H9 (cell line): ENCODE results near the gene UBE3B. TPM values are rescaled to one million over a fixed set of nuclear protein-coding genes. Genes with fewer than 3 reads are reported as not detected.

Source experiments
- DNase-seq: peaks from one replicate; pipeline ENCODE4 v3.0.0-alpha.2; 2017
- H2AFZ ChIP-seq: one replicate; pipeline ENCODE4 v1.6.1; 2013; ENCODE audit warnings: mild to moderate bottlenecking, low read length, control low read depth, moderate library complexity
- H2AK5ac ChIP-seq: 2 replicates; pipeline ENCODE4 v1.6.1; 2013; ENCODE audit warnings: low read length, control low read depth, mixed read lengths; ENCODE audit not compliant: insufficient read length
- H2BK120ac ChIP-seq: one replicate; pipeline ENCODE4 v1.6.1; 2013; ENCODE audit warnings: low read depth, mild to moderate bottlenecking, low read length, control low read depth, inconsistent platforms; ENCODE audit not compliant: poor library complexity, severe bottlenecking
- H2BK12ac ChIP-seq: 2 replicates; pipeline ENCODE4 v1.6.1; 2013; ENCODE audit warnings: low read length, control low read depth, mixed read lengths, low read depth; ENCODE audit not compliant: insufficient read length
- H2BK15ac ChIP-seq: 2 replicates; pipeline ENCODE4 v1.6.1; 2013; ENCODE audit warnings: low read depth, low read length, control low read depth
- H2BK20ac ChIP-seq: one replicate; pipeline ENCODE4 v1.6.1; 2013; ENCODE audit warnings: low read depth, mild to moderate bottlenecking, low read length, control low read depth, inconsistent platforms; ENCODE audit not compliant: poor library complexity, severe bottlenecking
- H2BK5ac ChIP-seq: 2 replicates; pipeline ENCODE4 v1.6.1; 2013; ENCODE audit warnings: low read length, control low read depth, mixed read lengths; ENCODE audit not compliant: insufficient read length
- H3K14ac ChIP-seq: 2 replicates; pipeline ENCODE4 v1.6.1; 2013; ENCODE audit warnings: low read length, control low read depth; ENCODE audit not compliant: insufficient read depth
- H3K18ac ChIP-seq: 2 replicates; pipeline ENCODE4 v1.6.1; 2013; ENCODE audit warnings: low read depth, mild to moderate bottlenecking, mixed read lengths, low read length, control low read depth; ENCODE audit not compliant: insufficient read length
- H3K23ac ChIP-seq: 2 replicates; pipeline ENCODE4 v1.6.1; 2013; ENCODE audit warnings: low read length, control low read depth, mixed read lengths, low read depth; ENCODE audit not compliant: insufficient read length
- H3K23me2 ChIP-seq: 2 replicates; pipeline ENCODE4 v1.6.1; 2013; ENCODE audit warnings: low read depth, mild to moderate bottlenecking, mixed read lengths, low read length, control low read depth; ENCODE audit not compliant: insufficient read length, poor library complexity, severe bottlenecking
- H3K27ac ChIP-seq: 2 replicates; pipeline ENCODE4 v1.5.1; 2013; ENCODE audit warnings: low read length, control low read depth, mixed read lengths, low read depth; ENCODE audit not compliant: insufficient read length
- H3K27me3 ChIP-seq: 2 replicates; pipeline ENCODE4 v1.6.1; 2013; ENCODE audit warnings: low read length, control low read depth, inconsistent platforms; ENCODE audit not compliant: insufficient read depth
- H3K4ac ChIP-seq: 2 replicates; pipeline ENCODE4 v1.6.1; 2013; ENCODE audit warnings: low read depth, mild to moderate bottlenecking, control low read depth, inconsistent platforms, low read length, moderate library complexity
- H3K4me1 ChIP-seq: 2 replicates; pipeline ENCODE4 v1.6.1; 2013; ENCODE audit warnings: low read length, control low read depth, inconsistent platforms; ENCODE audit not compliant: insufficient read depth
- H3K4me2 ChIP-seq: 2 replicates; pipeline ENCODE4 v1.6.1; 2013; ENCODE audit warnings: low read length, control low read depth, mixed read lengths; ENCODE audit not compliant: insufficient read length, insufficient read depth
- H3K56ac ChIP-seq: 2 replicates; pipeline ENCODE4 v1.6.1; 2013; ENCODE audit warnings: low read depth, mild to moderate bottlenecking, mixed read lengths, low read length, control low read depth; ENCODE audit not compliant: insufficient read length
- H3K79me1 ChIP-seq: 2 replicates; pipeline ENCODE4 v1.6.1; 2013; ENCODE audit warnings: low read depth, mild to moderate bottlenecking, moderate library complexity, low read length, control low read depth, inconsistent platforms; ENCODE audit not compliant: insufficient read depth, poor library complexity, severe bottlenecking
- H3K79me2 ChIP-seq: 2 replicates; pipeline ENCODE4 v1.6.1; 2013; ENCODE audit warnings: low read length, control low read depth, inconsistent platforms; ENCODE audit not compliant: insufficient read depth
- H3K9ac ChIP-seq: 2 replicates; pipeline ENCODE4 v1.6.1; 2013; ENCODE audit warnings: low read length, control low read depth, mixed read lengths; ENCODE audit not compliant: insufficient read length; ENCODE audit errors: extremely low read depth
- H3K9me3 ChIP-seq: one replicate; pipeline ENCODE4 v1.6.1; 2013; ENCODE audit warnings: low read depth, low read length, inconsistent platforms; ENCODE audit not compliant: control insufficient read depth
- H3T11ph ChIP-seq: one replicate; pipeline ENCODE4 v1.6.1; 2013; ENCODE audit warnings: mild to moderate bottlenecking, low read length, control low read depth, inconsistent platforms
- H4K20me1 ChIP-seq: one replicate; pipeline ENCODE4 v1.6.1; 2013; ENCODE audit not compliant: control insufficient read depth, insufficient read length, insufficient read depth
- H4K5ac ChIP-seq: 2 replicates; pipeline ENCODE4 v1.6.1; 2013; ENCODE audit warnings: low read depth, mild to moderate bottlenecking, mixed read lengths, low read length, control low read depth; ENCODE audit not compliant: insufficient read length
- H4K8ac ChIP-seq: replicated peaks from 2 replicates; pipeline ENCODE4 v1.6.1; 2013; ENCODE audit warnings: low read length, control low read depth, mixed read lengths, low read depth; ENCODE audit not compliant: insufficient read length
- H4K91ac ChIP-seq: 2 replicates; pipeline ENCODE4 v1.6.1; 2013; ENCODE audit warnings: low read depth, mild to moderate bottlenecking, moderate library complexity, mixed read lengths, low read length, control low read depth; ENCODE audit not compliant: insufficient read length
- H3K27ac Mint-ChIP-seq, 3 experiments: 2 replicates in 2 of 3; 3 replicates in 1 of 3; pipeline ENCODE4 v1.8.0; 2020 to 2021; ENCODE audit warnings: mixed read lengths in 3 of 3, mild to moderate bottlenecking in 1 of 3, moderate library complexity in 1 of 3
- H3K27me3 Mint-ChIP-seq: 2 replicates; pipeline ENCODE4 v1.8.0; 2021; ENCODE audit warnings: low read depth, mild to moderate bottlenecking, moderate library complexity, mixed read lengths
- H3K36me3 Mint-ChIP-seq, 3 experiments: 2 replicates in 2 of 3; 3 replicates in 1 of 3; pipeline ENCODE4 v1.8.0; 2020 to 2021; ENCODE audit warnings: low read depth in 3 of 3, mixed read lengths in 3 of 3; ENCODE audit not compliant: insufficient read depth in 1 of 3
- H3K4me1 Mint-ChIP-seq, 2 experiments: 2 replicates each; pipeline ENCODE4 v1.8.0; 2020; ENCODE audit warnings: mixed read lengths in 2 of 2
- H3K4me3 Mint-ChIP-seq, 2 experiments: 2 replicates in 1 of 2; 3 replicates in 1 of 2; pipeline ENCODE4 v1.8.0; 2020 to 2021; ENCODE audit warnings: mild to moderate bottlenecking in 2 of 2, mixed read lengths in 2 of 2, moderate library complexity in 1 of 2
- H3K9me3 Mint-ChIP-seq, 2 experiments: 2 replicates in 1 of 2; 3 replicates in 1 of 2; pipeline ENCODE4 v1.8.0; 2020; ENCODE audit warnings: mild to moderate bottlenecking in 2 of 2, mixed read lengths in 2 of 2, moderate library complexity in 1 of 2
- WGBS: extraction: QIAGEN DNeasy Blood & Tissue Kit; methylation state at CpG from one replicate; pipeline ENCODE4 v1.1.7; 2013; ENCODE audit warnings: missing lambda C conversion rate, low lambda C conversion rate, mixed read lengths; ENCODE audit not compliant: insufficient read length; ENCODE audit errors: extremely low coverage; 5-methylcytosine and 5-hydroxymethylcytosine counted together
- total RNA-seq: library from RNA; stranded (reverse); gene quantifications from 2 replicates; pipeline ENCODE4 v1.2.1, GENCODE V29; 2021
- TF ChIP-seq, protein P1 (sequence below): fragments of 200-600 bp; sonication (generic); conservative IDR thresholded peaks from 3 replicates; pipeline ENCODE4 v1.8.0; 2021; ENCODE audit warnings: antibody characterized with exemption, mild to moderate bottlenecking

Gene UBE3B
- total RNA-seq, 1 experiment from 2014 or later = 24.2 TPM

- Histone ChIP-seq H2BK12ac (no peak overlapping the region), H4K5ac (no peak overlapping the region), H3K4ac (no peak overlapping the region), H3K4me2 (no peak overlapping the region), H3K23me2 (no peaks in the 10 kb centered on the region), H3K27me3 (no peaks in the 10 kb centered on the region), H3T11ph (no peak overlapping the region), H2BK15ac (no peak overlapping the region), H3K9me3 (no peaks in the 10 kb centered on the region), H2AFZ (no peak overlapping the region), H2BK120ac (no peak overlapping the region), H3K79me1 (no peaks in the 10 kb centered on the region), H2BK5ac (no peak overlapping the region), H3K79me2 (no peaks in the 10 kb centered on the region), H3K18ac (no peak overlapping the region), H2AK5ac (no peak overlapping the region), H3K56ac (no peak overlapping the region), H4K91ac (no peak overlapping the region), H3K14ac (no peak overlapping the region; the same call in 1 of the 2 replicates), H3K9ac (no peak overlapping the region), H3K4me1 (no peaks in the 10 kb centered on the region), H3K27ac (no peak overlapping the region), H4K20me1 (no peaks in the 10 kb centered on the region), H3K23ac (no peak overlapping the region), H2BK20ac (no peak overlapping the region), H4K8ac (no peak overlapping the region)
- Mint-ChIP-seq H3K4me3 (no peak overlapping the region), H3K27me3 (no peaks in the 10 kb centered on the region), H3K4me1 (peaks cover 2 to 6% of the 10 kb centered on the region in 2 experiments; a peak in 3 of 4 replicates), H3K9me3 (no peaks in the 10 kb centered on the region; a peak in 1 of 5 replicates), H3K36me3 (peaks cover 13 to 15% (median 14%) of the 10 kb centered on the region in 3 experiments), H3K27ac (no peak overlapping the region; a peak in 1 of 7 replicates)
- TF ChIP-seq, protein P1, sequence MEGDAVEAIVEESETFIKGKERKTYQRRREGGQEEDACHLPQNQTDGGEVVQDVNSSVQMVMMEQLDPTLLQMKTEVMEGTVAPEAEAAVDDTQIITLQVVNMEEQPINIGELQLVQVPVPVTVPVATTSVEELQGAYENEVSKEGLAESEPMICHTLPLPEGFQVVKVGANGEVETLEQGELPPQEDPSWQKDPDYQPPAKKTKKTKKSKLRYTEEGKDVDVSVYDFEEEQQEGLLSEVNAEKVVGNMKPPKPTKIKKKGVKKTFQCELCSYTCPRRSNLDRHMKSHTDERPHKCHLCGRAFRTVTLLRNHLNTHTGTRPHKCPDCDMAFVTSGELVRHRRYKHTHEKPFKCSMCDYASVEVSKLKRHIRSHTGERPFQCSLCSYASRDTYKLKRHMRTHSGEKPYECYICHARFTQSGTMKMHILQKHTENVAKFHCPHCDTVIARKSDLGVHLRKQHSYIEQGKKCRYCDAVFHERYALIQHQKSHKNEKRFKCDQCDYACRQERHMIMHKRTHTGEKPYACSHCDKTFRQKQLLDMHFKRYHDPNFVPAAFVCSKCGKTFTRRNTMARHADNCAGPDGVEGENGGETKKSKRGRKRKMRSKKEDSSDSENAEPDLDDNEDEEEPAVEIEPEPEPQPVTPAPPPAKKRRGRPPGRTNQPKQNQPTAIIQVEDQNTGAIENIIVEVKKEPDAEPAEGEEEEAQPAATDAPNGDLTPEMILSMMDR = no peak
- no peak for DNase-seq
- WGBS = no CpG with 5 or more reads among the region's 6 CpGs
Measured at GRCh38 chr12:109559200-109559505, 81.7 kb downstream of the UBE3B start.
